HepG2 (cell line): ENCODE data around the gene USP7. TPM values are rescaled to one million over a fixed set of nuclear protein-coding genes. Genes with fewer than 3 reads are reported as not detected.

Experiments used
- CEBPG ChIP-seq: IDR thresholded peaks from 2 replicates; pipeline ENCODE4 v1.6.1; 2016
- DBP ChIP-seq: sonication (generic); formaldehyde crosslinking; IDR thresholded peaks from 2 replicates; pipeline ENCODE4 v1.4.0; 2020; ENCODE audit warnings: missing genetic modification reagents; ENCODE audit errors: not compliant biosample characterization
- ERF ChIP-seq: IDR thresholded peaks from 2 replicates; pipeline ENCODE4 v1.6.1; 2018; ENCODE audit warnings: missing biosample characterization, missing genetic modification reagents
- HNF1A ChIP-seq, 2 experiments: sonication (generic) in 1 of 2; formaldehyde crosslinking in 1 of 2; IDR thresholded peaks; 2 replicates each; pipeline versions ENCODE4 v1.4.0 to v1.6.1; 2016 to 2020; ENCODE audit warnings: borderline replicate concordance in 1 of 2, low read depth in 1 of 2, mild to moderate bottlenecking in 1 of 2, missing genetic modification reagents in 1 of 2
- HOXA3 ChIP-seq: sonication (generic); formaldehyde crosslinking; IDR thresholded peaks from 2 replicates; pipeline ENCODE4 v1.5.0; 2020; ENCODE audit warnings: missing genetic modification reagents
- ISL2 ChIP-seq: sonication (generic); formaldehyde crosslinking; IDR thresholded peaks from 2 replicates; pipeline ENCODE4 v1.5.0; 2020; ENCODE audit warnings: missing genetic modification reagents
- ISX ChIP-seq: sonication (generic); formaldehyde crosslinking; conservative IDR thresholded peaks from 2 replicates; pipeline ENCODE4 v1.5.0; 2020; ENCODE audit warnings: missing genetic modification reagents
- JDP2 ChIP-seq: sonication (generic); formaldehyde crosslinking; IDR thresholded peaks from 2 replicates; pipeline ENCODE4 v1.8.1; 2022; ENCODE audit warnings: missing genetic modification reagents, borderline replicate concordance
- KAT8 ChIP-seq: IDR thresholded peaks from 2 replicates; pipeline ENCODE4 v1.6.1; 2016; ENCODE audit warnings: missing genetic modification reagents, missing compliant biosample characterization
- KDM2A ChIP-seq: sonication (generic); formaldehyde crosslinking; IDR thresholded peaks from 2 replicates; pipeline ENCODE4 v1.4.0; 2020; ENCODE audit warnings: low read depth, missing genetic modification reagents, borderline replicate concordance
- KLF13 ChIP-seq: sonication (generic); formaldehyde crosslinking; IDR thresholded peaks from 2 replicates; pipeline ENCODE4 v1.4.0; 2020; ENCODE audit warnings: mild to moderate bottlenecking, missing genetic modification reagents
- MAFG ChIP-seq: sonication (generic); formaldehyde crosslinking; IDR thresholded peaks from 2 replicates; pipeline ENCODE4 v1.5.1; 2020; ENCODE audit warnings: mild to moderate bottlenecking, missing genetic modification reagents
- MED13 ChIP-seq: sonication (generic); formaldehyde crosslinking; IDR thresholded peaks from 2 replicates; pipeline ENCODE4 v1.5.0; 2020; ENCODE audit warnings: missing genetic modification reagents
- TBX2 ChIP-seq: sonication (generic); formaldehyde crosslinking; IDR thresholded peaks from 2 replicates; pipeline ENCODE4 v1.5.0; 2020; ENCODE audit warnings: missing genetic modification reagents, mild to moderate bottlenecking, borderline replicate concordance
- ZBTB3 ChIP-seq: sonication (generic); formaldehyde crosslinking; IDR thresholded peaks from 2 replicates; pipeline ENCODE4 v1.4.0; 2020; ENCODE audit warnings: low read depth, mild to moderate bottlenecking, moderate library complexity, missing genetic modification reagents, borderline replicate concordance
- ZNF275 ChIP-seq: sonication (generic); formaldehyde crosslinking; IDR thresholded peaks from 2 replicates; pipeline ENCODE4 v1.8.0; 2022; ENCODE audit warnings: missing genetic modification reagents, mild to moderate bottlenecking, inconsistent platforms, borderline replicate concordance
- ZNF367 ChIP-seq: sonication (generic); formaldehyde crosslinking; IDR thresholded peaks from 2 replicates; pipeline ENCODE4 v1.4.0; 2020; ENCODE audit warnings: missing genetic modification reagents, borderline replicate concordance
- ZNF563 ChIP-seq: sonication (generic); formaldehyde crosslinking; IDR thresholded peaks from 2 replicates; pipeline ENCODE4 v1.8.0; 2022; ENCODE audit warnings: mild to moderate bottlenecking, moderate library complexity, missing genetic modification reagents
- ZNF704 ChIP-seq: sonication (generic); formaldehyde crosslinking; IDR thresholded peaks from 2 replicates; pipeline ENCODE4 v1.8.1; 2023; ENCODE audit warnings: mild to moderate bottlenecking, inconsistent platforms, moderate library complexity, missing genetic modification reagents, borderline replicate concordance
- ZUFSP ChIP-seq: sonication (generic); formaldehyde crosslinking; IDR thresholded peaks from 2 replicates; pipeline ENCODE4 v1.9.0; 2021; ENCODE audit warnings: missing genetic modification reagents, mild to moderate bottlenecking, borderline replicate concordance
- polyA plus RNA-seq, 8 experiments: library from polyadenylated mRNA; depleted of rRNA in 3 of 8; stranded (reverse) in 7 of 8; unstranded in 1 of 8; fragments of >200 nt; fragmentation: Illumina TruSeq in 4 of 8; extraction: Trizol in 4 of 8; gene quantifications; 2 replicates each; pipeline versions ENCODE4 v1.2.1 to v1.2.3, GENCODE V29; 2011 to 2016; ENCODE audit warnings: low read depth in 4 of 8, missing spikeins in 1 of 8, mixed read lengths in 1 of 8; ENCODE audit not compliant: insufficient read depth in 1 of 8
- total RNA-seq, 5 experiments: library from RNA; depleted of rRNA; stranded (reverse); fragments of >200 nt; fragmentation: Illumina TruSeq; extraction: Trizol; gene quantifications; 2 replicates each; pipeline ENCODE4 v1.2.3, GENCODE V29; 2016; ENCODE audit warnings: low read depth in 1 of 5

Gene USP7
- total and polyA plus RNA-seq, 2 of the 13 experiments (the other 11 are each of a cell fraction or from before 2014, with no cell fraction given) = 52.5 to 173 TPM

GRCh38 chr16:8866118-8866883 is 97.4 kb downstream of the USP7 start (continued):
- TF ChIP-seq HNF1A (IDR thresholded peaks at IDR 0.05; ENCODE audit: low read depth) (no peak), HNF1A (CRISPR knock-in tag; IDR thresholded peaks at IDR 0.05; ENCODE audit: borderline replicate concordance) (peak; percentile 69; the same call in 1 of the 2 replicates), CEBPG (no peak), ERF (CRISPR knock-in tag) (peak; percentile 55; the same call in 1 of the 2 replicates), HOXA3 (CRISPR knock-in tag) (peak; percentile 50), ZNF275 (CRISPR knock-in tag) (no peak), ZUFSP (no peak), KDM2A (no peak), ISX (CRISPR knock-in tag) (no peak), KAT8 (peak; percentile 36; the same call in 1 of the 2 replicates), ZNF367 (CRISPR knock-in tag) (no peak), MAFG (CRISPR knock-in tag) (no peak), DBP (CRISPR knock-in tag) (no peak), ISL2 (CRISPR knock-in tag) (no peak), TBX2 (peak; percentile 71; the same call in 1 of the 2 replicates), ZNF704 (no peak), ZBTB3 (CRISPR knock-in tag) (peak; percentile 58; the same call in 1 of the 2 replicates), MED13 (CRISPR knock-in tag) (0 out of 2 replicates have a peak, but pooled peaks have one; percentile 2), KLF13 (no peak), ZNF563 (CRISPR knock-in tag) (no peak), JDP2 (CRISPR knock-in tag) (no peak)
